Glomerular endothelial cell (primary cell): ENCODE results near the gene LIPH. TPM values are rescaled to one million over a fixed set of nuclear protein-coding genes. Genes with fewer than 3 reads are reported as not detected.
"Not testable (repeated sequence)": the region's sequence is repeated elsewhere in the genome, so short reads cannot be mapped to it uniquely, and the experiment has no call there.

Source experiments
- DNase-seq: peaks from one replicate; pipeline ENCODE4 v3.0.0-alpha.2; 2011; ENCODE audit warnings: low read depth, low spot score; ENCODE audit errors: extremely low read depth
- total RNA-seq: library from RNA; depleted of rRNA; stranded (reverse); fragments of >200 nt; gene quantifications from 2 replicates; pipeline ENCODE4 v1.2.3, GENCODE V29; 2015

LIPH gene
- total RNA-seq, 1 donor from 2014 or later = 0.12 TPM

DNA sequence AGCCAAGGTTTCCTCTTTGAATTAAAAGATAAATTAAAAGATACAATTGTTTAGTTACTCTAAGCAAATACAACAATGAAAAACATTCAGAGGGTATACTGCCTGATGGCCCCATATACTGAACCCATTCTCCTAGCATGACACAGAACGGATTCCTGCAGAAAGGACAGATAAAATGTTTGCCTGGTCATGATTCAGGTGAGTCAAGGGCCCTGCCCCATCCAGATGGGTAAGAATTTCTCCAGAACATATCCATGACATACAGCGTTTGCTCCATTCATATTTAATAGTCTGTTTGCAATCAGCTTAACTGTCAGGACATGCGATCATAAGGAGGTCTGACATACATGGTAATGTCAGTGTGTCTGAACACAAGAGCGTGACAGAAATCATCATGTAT is 62.1 kb downstream of the LIPH start:
- no peak for DNase-seq

DNA sequence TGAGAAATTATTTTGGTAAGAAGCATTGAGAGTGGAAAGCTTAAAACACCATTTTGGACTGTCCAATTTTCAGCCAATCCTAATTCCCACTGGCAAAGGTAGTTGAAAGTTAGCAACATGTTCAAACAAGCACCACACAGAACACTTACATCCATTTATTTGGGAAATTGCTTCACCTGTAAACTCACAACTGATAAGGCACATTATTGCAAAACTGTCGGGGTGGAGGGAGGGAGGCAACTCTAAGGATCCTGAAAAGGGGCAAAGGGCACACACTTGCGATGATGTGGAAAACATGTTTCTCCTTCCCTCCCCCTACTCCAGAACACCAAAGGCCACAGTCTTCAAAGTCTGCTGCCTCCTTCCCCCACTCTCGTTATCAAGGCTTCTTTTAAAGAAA is 62.9 kb downstream of the LIPH start:
- DNase-seq = no peak

DNA sequence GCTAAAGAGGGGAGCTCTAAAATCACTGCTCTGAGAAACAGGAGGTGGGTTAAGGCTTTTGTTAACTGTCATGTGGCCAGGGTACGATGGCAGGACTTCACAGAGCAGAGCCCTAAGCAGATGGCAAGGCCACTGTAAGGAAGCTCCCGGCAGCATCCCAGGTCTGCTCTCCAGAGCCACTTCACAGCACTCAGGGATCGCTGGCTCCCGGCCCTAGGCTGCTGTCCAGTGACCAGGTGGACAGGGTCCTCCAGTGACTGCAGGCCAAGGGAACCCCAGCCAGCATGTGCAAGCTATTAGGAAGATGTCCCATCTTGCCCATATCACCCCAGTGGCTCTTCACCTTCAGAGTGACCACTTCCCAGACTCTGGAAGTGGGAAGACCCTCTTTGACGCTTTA is 63.9 kb downstream of the LIPH start:
- DNase-seq = no peak

DNA sequence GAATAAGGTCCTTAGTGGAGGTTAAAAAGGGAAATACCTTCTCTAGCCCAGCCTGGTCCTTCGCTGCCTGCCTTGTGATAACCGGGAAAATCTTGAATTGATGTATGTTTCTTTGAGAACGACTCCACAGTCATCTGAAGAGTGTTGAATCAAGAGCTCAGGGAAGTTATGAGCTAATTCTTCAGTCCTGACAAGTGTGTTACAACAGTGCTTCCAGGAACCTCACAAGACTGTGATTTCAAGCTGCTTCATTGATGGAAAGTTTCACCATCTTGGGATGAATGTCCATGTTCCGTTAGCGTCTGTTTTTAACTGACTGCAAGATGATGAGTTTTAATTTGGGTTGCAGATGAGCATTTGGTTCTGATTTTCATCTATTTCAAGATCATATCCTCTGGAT is 66.0 kb downstream of the LIPH start:
- no peak for DNase-seq

DNA sequence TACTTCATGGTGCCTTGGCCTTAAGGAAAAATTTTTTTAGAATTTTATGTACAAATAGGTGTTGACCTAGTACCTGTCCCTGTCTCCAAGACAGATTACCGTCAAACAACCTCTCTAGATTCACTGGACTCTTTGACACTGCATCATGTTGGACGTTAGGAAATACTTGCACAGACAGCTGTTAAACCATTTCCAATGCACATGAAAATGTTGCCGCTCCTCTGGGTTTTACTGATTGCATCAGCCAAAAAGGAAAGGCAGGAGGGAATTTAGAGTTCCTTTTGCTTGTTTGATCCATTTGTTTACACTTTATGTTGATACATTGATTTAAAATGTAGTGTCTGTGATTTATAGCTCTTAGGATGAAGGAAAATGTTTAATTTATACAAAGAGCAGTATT is 68.1 kb downstream of the LIPH start:
- DNase-seq = no peak

DNA sequence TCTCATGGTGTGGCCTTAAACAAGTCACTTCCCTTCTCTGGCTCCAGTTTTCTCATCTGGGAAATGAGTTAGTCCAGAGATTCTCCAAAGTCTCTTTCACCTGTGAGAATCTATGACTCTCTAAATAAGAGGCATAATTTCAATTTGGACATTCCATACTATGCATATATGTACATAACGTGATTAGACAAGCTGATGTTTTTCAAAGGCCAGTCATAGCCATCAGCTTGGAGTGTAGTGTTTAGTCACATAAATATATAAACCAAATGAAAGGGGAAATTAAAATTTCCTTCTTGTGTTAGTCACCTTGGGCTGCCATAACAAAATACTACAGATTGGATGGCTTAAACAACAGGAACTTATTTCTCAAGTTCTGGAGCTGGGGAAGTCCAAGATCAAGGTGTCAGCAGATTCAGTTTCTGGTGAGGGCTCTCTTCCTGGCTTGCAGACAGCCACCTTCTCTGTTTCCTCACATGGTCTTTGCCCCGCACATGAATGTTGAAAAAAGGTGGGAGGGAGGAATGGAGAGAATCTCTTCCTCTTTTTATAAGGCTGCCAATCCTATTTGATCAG is 72.9 kb downstream of the LIPH start:
- no peak for DNase-seq

DNA sequence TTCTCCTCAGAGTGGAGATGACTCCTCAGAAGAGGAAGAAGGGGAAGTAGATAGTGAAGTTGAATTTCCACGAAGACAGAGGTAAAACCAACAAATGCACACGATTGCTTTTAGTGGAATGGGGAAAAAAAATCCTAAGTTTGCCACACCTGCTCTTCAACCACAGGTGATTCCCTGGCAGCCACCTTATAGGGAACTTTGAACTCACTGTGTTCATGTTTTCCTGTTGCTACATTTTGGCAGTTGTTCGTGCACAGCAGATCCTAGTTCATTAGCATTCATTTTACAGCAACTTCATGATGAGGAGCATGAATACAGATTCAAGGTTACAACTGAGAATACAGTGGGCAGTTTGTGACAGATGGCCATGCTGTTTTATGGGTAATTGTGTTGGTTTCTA is 75.1 kb downstream of the LIPH start:
- DNase-seq = no peak

DNA sequence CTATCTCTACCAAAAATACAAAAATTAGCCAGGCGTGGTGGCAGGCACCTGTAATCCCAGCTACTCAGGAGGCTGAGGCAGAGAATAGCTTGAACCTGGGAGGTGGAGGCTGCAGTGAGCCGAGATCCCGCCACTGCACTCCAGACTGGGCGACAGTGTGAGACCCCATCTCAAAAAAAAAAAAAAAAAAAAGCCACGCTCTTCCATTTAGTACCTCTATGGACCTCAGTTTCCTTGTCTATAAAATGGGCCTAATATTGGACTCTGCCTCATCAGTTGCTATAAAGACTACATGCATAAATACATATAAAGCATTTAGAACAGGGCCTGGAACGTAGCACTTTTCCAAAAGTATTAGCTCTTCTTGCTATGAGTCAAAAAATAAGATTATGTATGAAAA is 77.5 kb downstream of the LIPH start:
- DNase-seq = not testable (repeated sequence)

DNA sequence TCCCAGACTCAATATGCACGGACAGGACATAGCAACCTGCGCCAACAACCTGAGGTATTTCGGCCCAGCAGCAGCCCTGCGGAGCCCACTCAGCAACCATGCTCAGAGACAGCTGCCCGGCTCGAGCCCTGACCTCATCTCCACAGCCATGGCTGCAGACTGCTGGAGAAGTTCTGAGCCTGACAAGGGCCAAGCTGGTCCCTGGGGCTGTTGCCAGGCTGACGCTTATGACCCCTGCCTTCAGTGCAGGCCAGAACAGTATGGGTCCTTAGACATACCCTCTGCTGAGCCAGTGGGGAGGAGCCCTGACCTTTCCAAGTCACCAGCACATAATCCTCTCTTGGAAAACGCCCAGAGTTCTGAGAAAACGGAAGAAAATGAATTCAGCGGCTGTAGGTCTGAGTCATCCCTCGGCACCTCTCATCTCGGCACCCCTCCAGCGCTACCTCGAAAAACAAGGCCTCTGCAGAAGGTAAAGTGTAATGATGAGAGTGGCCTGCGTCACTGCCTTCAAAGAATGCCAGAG is 79.0 kb downstream of the LIPH start:
- DNase-seq = no peak

DNA sequence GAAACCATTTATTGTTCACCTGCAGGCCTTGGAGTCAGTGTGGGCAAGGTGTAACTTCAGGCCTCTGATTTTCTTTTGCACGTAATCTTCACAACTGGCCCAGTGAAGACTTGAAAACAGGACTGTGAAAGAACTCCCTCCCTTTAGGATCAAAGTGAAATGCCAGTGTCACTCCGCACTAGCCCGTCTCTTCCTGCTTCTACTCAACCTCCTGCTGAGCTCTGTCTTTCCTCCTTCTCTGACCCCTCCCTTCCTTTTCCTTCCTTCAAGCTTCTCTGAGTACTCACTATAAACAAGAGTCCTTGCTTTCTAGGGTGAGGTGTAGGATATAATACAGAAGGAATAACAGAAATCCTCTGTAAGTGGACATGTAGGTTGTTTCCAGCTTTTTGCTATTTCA is 82.1 kb downstream of the LIPH start:
- DNase-seq = no peak

DNA sequence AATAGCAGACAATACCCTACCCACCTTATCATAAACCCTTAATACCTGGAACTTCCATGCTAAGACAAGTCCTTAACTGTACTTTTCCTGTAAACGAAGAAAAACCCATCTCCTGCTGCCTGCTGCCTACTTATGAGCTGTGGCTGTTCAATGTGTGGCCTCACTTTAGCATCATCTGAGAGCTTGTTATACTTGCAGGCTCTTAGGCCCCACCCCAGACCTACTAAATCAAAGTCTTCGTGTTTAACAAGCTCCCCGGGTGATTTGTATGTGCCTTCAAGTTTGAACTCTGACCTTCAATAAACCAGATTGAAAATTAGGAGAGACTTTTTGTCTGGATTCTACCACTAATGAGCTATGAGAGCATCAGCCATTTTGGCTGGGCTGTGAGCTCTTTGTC is 82.8 kb downstream of the LIPH start:
- no peak for DNase-seq

DNA sequence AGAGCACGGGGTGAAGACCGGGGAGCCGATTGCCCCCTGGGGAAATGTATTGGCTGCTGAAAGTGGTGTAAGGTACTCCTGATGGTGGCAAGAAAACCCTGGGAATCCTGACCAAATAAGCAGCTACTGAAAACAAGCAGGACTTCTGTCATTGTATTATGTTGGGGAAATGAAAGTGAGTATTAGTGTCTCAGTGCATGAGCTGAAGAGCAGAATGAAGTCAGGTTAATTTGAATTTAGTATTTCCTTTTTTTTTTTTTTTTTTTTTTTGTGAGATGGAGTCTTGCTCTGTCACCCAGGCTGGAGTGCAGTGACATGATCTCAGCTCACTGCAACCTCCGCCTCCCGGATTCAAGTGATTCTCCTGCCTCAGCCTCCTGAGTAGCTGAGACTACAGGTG is 86.3 kb downstream of the LIPH start:
- not testable (repeated sequence) for DNase-seq

DNA sequence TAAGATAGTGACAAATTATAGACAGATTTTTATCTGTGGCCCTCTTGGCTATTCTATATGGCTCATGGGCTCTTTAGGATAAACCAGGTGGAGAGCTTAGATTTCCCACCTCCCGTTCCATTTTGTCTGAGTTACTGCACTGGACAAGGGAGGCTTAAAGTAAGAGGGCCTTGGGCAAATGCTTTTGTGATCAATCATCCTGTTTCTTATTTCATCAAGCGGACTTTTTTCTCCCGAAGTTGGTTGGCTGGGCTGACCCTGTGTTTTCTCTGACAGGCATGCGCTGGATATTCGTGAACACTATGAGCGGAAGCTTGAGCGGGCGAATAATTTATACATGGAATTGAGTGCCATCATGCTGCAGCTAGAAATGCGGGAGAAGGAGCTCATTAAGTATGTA is 86.9 kb downstream of the LIPH start:
- no peak for DNase-seq

DNA sequence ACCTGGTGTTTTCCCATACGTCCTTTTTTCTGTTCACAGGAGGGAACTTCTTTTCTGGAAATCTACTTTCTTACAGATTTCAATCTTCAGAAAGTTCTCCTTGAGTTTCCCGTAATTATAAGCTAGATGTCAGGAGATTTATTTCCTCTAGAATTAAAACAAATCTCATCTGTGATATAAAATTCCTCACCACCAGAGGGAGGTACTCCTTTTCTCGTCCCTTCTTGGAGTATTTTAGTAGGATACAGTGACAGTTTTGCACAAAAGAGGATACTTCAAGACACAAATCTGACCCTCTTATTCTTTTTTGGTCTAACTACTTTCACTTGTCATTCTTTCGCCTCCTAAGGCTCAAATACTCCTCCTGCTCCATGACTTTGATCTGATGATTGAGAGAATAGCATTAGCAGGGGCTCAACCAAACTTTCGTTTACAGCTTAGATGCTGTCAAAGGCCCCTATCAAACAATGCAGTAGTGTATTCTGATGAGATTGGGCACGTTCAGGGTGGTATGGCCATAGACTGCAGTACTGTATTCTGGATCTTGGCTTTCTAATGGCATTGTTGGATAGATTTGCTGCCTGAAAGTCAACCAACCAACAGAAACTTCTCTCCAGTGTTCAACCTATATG is 91.6 kb downstream of the LIPH start:
- DNase-seq = peak; percentile 10

DNA sequence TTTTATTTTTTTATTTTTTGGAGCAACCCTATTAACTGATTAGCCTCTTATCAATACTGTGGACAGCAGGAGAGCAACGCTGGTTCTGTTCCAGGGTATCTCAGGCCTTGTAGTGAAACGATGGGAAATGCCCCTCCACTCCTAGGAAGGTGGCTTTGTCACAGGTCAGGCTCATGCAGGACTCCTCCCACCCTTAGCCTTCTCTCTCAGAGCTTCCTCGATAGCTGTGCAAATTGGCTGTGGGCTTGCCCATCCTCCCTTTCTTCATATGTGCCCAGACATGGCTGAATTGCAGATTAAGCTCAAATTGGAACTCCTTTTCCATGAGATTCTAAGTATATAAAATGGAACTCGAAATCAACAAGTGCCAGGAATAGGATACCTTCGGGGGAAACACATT is 92.1 kb downstream of the LIPH start:
- DNase-seq = no peak

DNA sequence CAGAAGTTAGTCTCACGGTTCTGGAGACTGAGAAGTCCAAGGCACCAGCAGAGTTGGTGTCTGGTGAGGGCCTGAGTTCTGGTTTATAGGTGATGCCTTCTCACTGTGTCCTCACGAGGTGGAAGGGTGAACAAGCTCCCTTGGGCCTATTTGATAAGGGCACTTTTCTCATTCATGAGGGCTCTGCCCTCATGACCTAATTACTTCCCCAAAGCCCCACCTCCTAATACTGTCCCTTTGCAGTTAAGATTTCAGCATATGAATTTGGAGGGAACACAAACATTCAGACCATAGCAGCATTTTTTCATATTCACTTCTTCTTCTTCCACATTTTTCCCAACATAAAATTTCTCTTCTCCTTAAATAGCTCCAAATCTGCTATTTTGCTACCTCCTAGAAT is 95.0 kb downstream of the LIPH start:
- no peak for DNase-seq

Other genes with a start within 250 kb of the LIPH start
- gene MAP3K13, start 189.5 kb downstream of the LIPH start, total RNA-seq = 21.5 and 26.8 TPM in 2 replicates
- gene TMEM41A, start 53.6 kb downstream of the LIPH start, total RNA-seq = 15.5 and 19.2 TPM in 2 replicates
- 19.2 and 22.9 TPM in 2 replicates for gene SENP2, start 33.7 kb upstream of the LIPH start, total RNA-seq